ENCODE data around the gene RAB27A.

The RAB27A gene

DNA sequence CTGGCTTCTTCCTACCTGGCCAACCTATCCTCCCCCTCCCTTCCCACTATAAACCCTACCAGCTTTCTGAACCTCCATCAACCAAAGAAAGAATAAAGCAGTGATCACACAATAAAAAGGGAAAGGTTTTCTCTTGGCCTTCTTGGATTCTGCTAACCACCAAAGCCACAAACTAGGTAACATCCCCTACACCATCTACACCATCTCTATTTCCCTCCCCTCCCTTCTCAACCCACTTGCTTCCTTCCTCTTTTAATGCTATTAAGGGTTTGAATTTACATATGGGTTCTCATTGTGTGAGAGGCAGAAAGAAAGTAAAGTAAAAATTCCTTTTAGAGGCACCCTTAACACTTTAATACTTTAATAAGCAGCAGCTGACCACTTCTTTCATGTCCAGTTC lies 67.0 kb downstream of the RAB27A start:
- no peak for DNase-seq (ENCODE audit: low spot score)

DNA sequence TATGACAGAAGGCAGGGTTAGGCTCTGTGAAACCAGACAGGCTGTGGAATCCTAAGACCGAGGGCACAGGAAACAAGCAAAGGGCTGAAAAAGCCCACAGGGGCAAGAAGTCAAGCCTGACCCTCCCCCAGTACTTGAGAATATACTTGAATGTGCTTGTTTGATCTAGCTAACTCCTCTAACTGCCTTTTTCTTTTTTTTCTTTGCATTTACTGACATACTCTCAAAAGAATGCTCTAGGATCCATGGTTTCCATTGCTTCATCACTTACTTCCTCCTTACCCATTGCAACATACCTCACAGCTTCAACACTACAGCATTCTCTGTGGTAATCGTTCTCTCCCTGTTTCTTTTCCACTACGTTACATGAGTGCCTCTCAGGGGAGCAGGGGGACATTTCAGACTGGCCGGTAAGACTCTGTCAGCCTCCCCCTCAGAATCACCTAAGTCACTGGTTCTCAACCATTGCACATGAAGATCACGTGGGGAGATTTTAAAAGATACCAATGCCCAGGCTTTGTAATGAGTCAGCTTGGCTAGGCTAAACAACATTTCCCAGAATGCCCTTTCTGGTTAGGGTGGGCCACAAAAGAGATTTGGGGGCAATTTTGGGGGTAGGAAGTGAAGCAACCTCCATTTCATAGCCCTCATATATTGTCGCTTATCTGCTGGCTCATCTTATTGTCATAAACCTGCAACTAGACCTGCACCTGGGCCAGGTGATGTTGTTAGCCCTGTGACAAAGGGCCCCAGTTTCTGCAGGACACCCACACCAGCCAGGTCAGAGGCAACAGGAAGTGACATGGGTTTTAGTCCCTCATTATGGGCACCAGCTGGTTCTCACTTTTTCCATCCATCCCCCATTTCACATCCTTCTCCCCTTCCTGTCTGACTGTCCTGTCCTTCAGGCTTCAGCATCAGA lies 68.3 kb downstream of the RAB27A start:
- DNase-seq (ENCODE audit: low spot score), result no peak

DNA sequence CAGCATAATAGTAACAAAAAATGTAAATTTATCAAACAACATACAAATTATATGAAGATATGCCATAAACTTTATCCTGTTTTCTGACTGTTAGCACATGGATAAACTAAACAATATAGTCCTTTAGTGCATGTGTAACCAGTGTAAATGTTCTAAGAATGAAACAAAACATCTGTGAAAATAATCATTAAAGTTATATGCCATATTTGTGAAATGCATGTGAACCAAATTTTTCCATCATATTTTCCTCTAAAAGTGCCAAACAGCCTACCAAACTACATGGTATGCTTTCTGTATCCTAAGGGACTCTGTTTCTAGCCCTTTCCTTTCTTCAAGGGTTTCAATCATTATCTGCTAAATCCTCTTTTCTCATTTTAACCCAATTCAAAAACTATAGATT lies 69.0 kb downstream of the RAB27A start:
- no peak for DNase-seq (ENCODE audit: low spot score)

- DNase-seq (ENCODE audit: low spot score), result no peak
These were observed 71.6 kb downstream of the RAB27A start for GRCh38 chr15:55218056-55218455.

- no peak for DNase-seq (ENCODE audit: low spot score)
These were observed 85.1 kb downstream of the RAB27A start for GRCh38 chr15:55204464-55204863.

GRCh38 chr15:55202206-55202605 lies 87.4 kb downstream of the RAB27A start:
- DNase-seq (ENCODE audit: low spot score), result no peak

DNA sequence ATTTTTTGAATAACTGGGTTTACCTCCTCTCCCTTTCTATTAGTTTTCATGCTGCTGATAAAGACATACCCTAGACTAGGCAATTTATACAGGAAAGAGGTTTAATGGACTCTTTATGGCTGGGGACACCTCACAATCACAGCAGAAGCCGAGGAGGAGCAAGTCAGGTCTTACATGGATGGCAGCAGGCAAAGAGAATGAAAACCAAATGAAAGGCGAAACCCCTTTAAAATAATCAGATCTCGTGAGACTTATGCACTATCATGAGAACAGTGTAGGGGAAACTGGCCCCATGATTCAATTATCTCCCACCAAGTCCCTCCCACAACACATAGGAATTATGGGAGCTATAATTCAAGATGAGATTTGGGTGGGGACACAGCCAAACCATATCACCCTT lies 90.9 kb downstream of the RAB27A start:
- DNase-seq (ENCODE audit: low spot score), result no peak

DNA sequence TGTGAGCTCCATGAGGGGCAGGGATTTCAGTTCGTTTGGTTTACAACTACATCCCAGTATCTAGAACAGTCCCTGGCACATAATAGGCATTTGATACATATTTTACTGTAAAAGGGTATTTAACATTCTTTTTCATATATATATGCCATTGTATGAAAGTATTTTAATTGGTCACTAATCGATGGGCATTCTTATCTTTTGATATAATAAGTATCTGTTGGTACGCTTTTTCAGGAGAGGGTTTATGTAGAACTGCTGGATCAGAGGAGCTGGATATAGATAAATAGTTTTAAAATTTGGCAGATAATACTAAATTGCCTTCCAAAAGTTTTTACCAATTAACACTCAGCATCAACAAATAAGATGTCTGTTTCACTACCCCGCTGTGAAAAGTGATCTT lies 91.9 kb downstream of the RAB27A start:
- peak; percentile 4 for DNase-seq (ENCODE audit: low spot score)

GRCh38 chr15:55197362-55197705 lies 92.3 kb downstream of the RAB27A start:
- no peak for DNase-seq (ENCODE audit: low spot score)

DNA sequence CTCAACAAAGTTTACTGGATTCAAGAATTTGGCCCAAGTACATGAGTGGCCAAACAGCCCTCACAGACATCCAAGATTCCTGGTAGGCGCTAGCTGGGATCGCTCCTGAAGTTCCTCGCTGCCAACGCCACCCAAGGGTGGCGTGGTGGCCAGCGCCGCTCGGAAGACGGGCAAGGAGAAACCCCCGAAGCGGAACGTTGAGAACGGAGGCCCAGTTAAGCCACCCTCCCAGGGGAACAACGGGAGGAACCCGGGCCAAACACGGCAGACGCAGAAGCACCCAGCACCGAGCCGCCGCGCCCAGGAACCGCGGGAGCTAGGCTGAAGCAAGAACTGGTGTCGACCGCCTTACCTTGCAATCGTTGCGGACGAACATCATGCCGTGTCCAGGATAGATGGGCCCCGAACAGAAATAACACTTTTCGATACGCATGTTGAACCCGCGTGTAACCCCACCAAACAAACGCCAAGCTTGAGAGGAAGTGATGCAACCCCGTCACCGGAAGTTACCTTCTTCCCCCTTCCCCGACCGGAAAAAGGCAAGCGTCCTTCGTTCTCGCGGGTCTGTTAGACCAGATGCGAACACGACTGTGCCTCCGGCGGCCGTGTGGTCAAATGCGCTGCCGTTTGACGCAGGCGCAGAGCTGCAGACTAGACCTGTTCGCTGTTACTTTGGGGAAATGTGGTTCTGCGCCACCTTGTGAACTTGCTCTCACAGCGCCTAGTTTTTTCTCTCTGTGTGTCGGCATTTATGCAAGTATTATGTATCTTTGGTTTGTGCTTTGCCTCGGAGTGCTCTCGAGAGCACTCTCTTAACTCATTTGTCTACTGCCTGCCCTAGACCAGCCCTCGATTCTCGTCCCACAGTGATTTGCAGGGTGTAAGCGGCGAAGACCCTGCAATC lies 92.9 kb downstream of the RAB27A start, which contains the start of gene RSL24D1:
Gene RSL24D1, minus strand, starts transcription at position 484 of the 904 bp plus-strand sequence. Its CDS starts 51 bp downstream, at position 433.
- peak; percentile 96 for DNase-seq (ENCODE audit: low spot score)

GRCh38 chr15:55195996-55196395 lies 93.6 kb downstream of the RAB27A start:
- no peak for DNase-seq (ENCODE audit: low spot score)

DNA sequence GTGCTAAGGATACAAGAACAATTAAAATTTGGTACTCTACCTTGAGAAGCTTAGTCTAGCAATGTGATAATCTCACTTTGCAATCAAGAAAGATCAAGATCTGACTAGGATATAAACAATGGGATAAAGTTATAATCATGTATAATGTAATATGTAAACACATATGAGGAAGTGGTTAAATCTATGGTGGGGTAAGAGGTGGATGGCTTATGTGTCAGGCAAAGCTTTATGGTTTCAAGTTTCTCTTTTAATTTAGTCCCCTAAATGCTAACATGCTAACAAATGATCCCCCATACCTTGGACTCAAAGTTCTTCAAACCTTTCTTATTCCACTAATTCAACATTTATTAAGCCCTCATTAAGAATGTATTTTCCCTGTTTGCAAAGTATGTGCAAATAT lies 95.4 kb downstream of the RAB27A start:
- no peak for DNase-seq (ENCODE audit: low spot score)

GRCh38 chr15:55186331-55186730 lies 103.3 kb downstream of the RAB27A start:
- DNase-seq (ENCODE audit: low spot score), result no peak

GRCh38 chr15:55183679-55184078 lies 105.9 kb downstream of the RAB27A start:
- DNase-seq (ENCODE audit: low spot score), result no peak

DNA sequence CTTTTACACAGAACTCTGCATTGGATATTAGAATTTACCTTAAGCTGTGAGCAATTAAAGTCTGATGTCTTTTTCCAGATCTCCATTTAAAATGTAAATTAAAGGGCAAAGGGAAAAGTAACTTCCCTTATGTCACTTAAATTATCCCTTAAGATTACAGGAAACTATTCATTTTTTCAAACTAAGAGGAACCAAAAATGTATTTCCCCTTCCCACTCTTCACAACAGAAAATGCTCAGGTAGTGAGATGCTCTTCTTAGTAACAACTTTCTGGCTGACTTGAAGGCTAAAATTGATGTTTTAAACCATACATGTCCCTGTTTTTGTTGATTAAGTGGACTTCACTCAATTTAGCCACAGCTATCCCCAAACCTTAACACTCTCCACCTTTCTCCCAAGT lies 110.5 kb downstream of the RAB27A start:
- DNase-seq (ENCODE audit: low spot score), result no peak

DNA sequence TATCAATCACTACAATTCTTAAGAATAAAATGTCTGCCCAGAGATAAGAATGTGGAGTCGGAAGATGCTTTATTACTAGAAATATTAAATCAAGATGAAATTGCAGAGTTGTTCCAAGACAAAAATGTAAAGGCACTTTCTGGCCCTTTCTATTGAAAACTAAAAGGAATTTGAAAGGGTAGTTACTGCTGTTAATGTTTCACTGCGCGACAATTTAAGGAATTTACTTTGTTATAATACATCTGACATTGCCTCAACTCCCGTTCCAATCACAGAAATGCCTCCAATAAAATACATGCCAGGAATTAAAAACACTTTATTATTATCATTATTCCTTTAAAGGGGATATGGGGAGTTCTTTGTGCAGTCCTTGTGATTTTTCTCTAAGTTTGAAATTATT lies 119.3 kb downstream of the RAB27A start:
- no peak for DNase-seq (ENCODE audit: low spot score)

DNA sequence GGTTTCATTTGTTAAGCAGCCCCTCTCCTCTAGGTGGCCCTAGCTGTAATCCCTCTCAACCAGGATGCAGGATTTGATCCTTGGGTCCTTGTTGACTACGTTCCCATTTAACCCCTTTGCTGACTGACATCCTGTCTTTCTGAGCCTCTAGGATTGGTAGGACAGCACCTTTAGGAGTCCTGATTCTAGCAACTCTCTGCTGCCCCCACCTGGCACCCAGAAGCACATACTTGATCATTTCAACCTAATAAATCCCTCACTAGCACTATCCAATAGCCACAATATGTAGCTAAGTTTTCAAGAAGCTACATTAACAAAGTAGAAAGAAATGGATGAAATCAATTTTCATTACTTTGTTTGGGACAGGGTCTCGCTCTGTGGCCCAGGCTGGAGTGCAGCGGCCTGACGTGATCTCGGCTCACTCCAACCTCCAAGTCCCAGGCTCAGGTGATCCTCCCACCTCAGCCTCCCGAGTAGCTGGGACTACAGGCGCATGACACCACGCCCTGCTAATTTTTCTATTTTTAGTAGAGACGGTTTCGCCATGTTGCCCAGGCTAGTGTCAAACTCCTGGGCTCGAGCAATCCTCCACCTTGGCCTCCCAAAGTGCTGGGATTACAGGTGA lies 121.2 kb downstream of the RAB27A start:
- DNase-seq (ENCODE audit: low spot score), result peak; percentile 68

DNA sequence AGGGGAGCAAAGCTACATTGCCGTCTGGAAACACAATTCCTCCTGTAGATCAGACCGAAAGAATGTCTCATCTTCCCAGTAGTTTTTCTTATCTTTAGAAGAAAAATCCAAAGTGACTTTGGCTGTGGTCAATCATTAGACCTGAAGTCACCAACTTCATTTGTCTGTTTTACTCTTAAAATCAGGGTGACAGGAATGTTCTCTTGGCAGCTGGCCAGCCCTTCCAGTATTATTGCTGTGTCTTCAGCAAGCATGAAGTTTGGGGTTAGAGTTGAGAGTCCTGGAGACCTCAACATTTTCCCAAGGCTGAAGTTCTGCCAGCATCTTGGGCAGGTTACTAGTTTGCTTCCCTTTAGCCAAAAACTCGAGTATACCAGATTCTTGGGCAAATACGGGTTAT lies 125.3 kb downstream of the RAB27A start:
- no peak for DNase-seq (ENCODE audit: low spot score)
